K562 (cell line): Measurements from ENCODE around the gene UBE2J2. TPM values are rescaled to one million over a fixed set of nuclear protein-coding genes. Genes with fewer than 3 reads are reported as not detected.

Experiments used
- CTCF ChIP-seq, 3 experiments: IDR thresholded peaks in 2 of 3; conservative IDR thresholded peaks in 1 of 3; 2 replicates each; pipeline ENCODE4 v1.5.1; 2011 to 2012; ENCODE audit warnings: low read length in 3 of 3, mild to moderate bottlenecking in 3 of 3, control low read depth in 2 of 3, improper control_type of control experiment in 1 of 3, inconsistent platforms in 1 of 3, low read depth in 1 of 3, mixed read lengths in 1 of 3, moderate library complexity in 1 of 3; ENCODE audit not compliant: insufficient read depth in 2 of 3
- CUX1 ChIP-seq: fragments of 200-800 bp; sonication (Bioruptor generic); IDR thresholded peaks from 2 replicates; pipeline ENCODE4 v1.6.1; 2016; ENCODE audit warnings: missing genetic modification characterization, missing compliant biosample characterization
- CXXC5 ChIP-seq: fragments of 250-450 bp; sonication (Bioruptor Pico); IDR thresholded peaks from 2 replicates; pipeline ENCODE4 v1.8.0; 2022; ENCODE audit warnings: inconsistent platforms, mild to moderate bottlenecking, moderate library complexity
- ETV1 ChIP-seq: fragments of 450-650 bp; conservative IDR thresholded peaks from 2 replicates; pipeline ENCODE4 v1.6.1; 2016; ENCODE audit warnings: missing genetic modification characterization, control low read depth, low read depth, missing compliant biosample characterization
- FOXP4 ChIP-seq: sonication (generic); formaldehyde crosslinking; IDR thresholded peaks from 2 replicates; pipeline ENCODE4 v1.8.0; 2022; ENCODE audit warnings: mild to moderate bottlenecking, missing genetic modification reagents, borderline replicate concordance
- HNRNPLL ChIP-seq: fragments of 200-400 bp; formaldehyde crosslinking; IDR thresholded peaks from 2 replicates; pipeline ENCODE4 v1.6.1; 2017; ENCODE audit warnings: low read length, low read depth, mild to moderate bottlenecking; ENCODE audit not compliant: poor library complexity, severe bottlenecking
- KDM4B ChIP-seq, 2 experiments: fragments of 450-650 bp in 1 of 2; sonication (generic) in 1 of 2; IDR thresholded peaks; 2 replicates each; pipeline ENCODE4 v1.6.1; 2016 to 2017; ENCODE audit warnings: borderline replicate concordance in 2 of 2, antibody characterized with exemption in 1 of 2, low read depth in 1 of 2, mild to moderate bottlenecking in 1 of 2
- KLF1 ChIP-seq: fragments of 450-650 bp; IDR thresholded peaks from 2 replicates; pipeline ENCODE4 v1.6.1; 2016; ENCODE audit warnings: missing genetic modification characterization, missing compliant biosample characterization
- MAFK ChIP-seq: IDR thresholded peaks from 2 replicates; pipeline ENCODE4 v1.6.1; 2011; ENCODE audit warnings: low read length, improper control_type of control experiment
- MECOM ChIP-seq: fragments of 250-450 bp; sonication (Bioruptor Pico); IDR thresholded peaks from 2 replicates; pipeline ENCODE4 v1.8.0; 2022; ENCODE audit warnings: inconsistent platforms
- POLR2H ChIP-seq: IDR thresholded peaks from 2 replicates; pipeline ENCODE4 v1.6.1; 2016; ENCODE audit warnings: missing genetic modification characterization, low read depth, mild to moderate bottlenecking, control low read depth, missing compliant biosample characterization, moderate library complexity
- STAT5A ChIP-seq: IDR thresholded peaks from 2 replicates; pipeline ENCODE4 v1.6.1; 2012; ENCODE audit warnings: low read length, inconsistent platforms, borderline replicate concordance
- STAT5B ChIP-seq: fragments of 250-450 bp; sonication (Bioruptor Pico); IDR thresholded peaks from 2 replicates; pipeline ENCODE4 v1.8.0; 2021; ENCODE audit warnings: mild to moderate bottlenecking, inconsistent platforms
- ZBTB33 ChIP-seq: sonication (generic); formaldehyde crosslinking; IDR thresholded peaks from 2 replicates; pipeline ENCODE4 v1.8.1; 2023; ENCODE audit warnings: mild to moderate bottlenecking, missing genetic modification reagents
- ZC3H8 ChIP-seq: fragments of 450-650 bp; IDR thresholded peaks from 2 replicates; pipeline ENCODE4 v1.6.1; 2017
- ZNF699 ChIP-seq: fragments of 250-450 bp; sonication (Bioruptor Pico); IDR thresholded peaks from 2 replicates; pipeline ENCODE4 v1.8.0; 2021; ENCODE audit warnings: mild to moderate bottlenecking, moderate library complexity; ENCODE audit not compliant: insufficient replicate concordance
- polyA plus RNA-seq, 8 experiments: library from polyadenylated mRNA; depleted of rRNA in 4 of 8; stranded (reverse) in 5 of 8; unstranded in 3 of 8; fragments of >200 nt; fragmentation: Nextera tagmentation in 2 of 8; fragmentation: Illumina TruSeq in 1 of 8; extraction: Ambion mirVana in 2 of 8; extraction: Trizol in 1 of 8; gene quantifications; 2 replicates each; pipeline versions ENCODE4 v1.2.1 to v1.2.3, GENCODE V29; 2011 to 2014; ENCODE audit warnings: inconsistent platforms in 1 of 8, missing spikeins in 1 of 8
- total RNA-seq, 7 experiments: library from RNA; depleted of rRNA in 6 of 7; stranded (reverse); fragments of >200 nt in 6 of 7; fragmentation: Illumina TruSeq in 2 of 7; extraction: Trizol in 2 of 7; gene quantifications; 2 replicates each; pipeline versions ENCODE4 v1.2.1 to v1.2.3, GENCODE V29; 2011 to 2021; ENCODE audit warnings: low replicate concordance in 1 of 7

The UBE2J2 gene
- total and polyA plus RNA-seq, 9 of the 15 experiments (the other 6 are each of a cell fraction or from before 2014, with no cell fraction given), result 0.93 to 112 (median 75.5) TPM

- TF ChIP-seq POLR2H (tag), result no peak
- TF ChIP-seq CTCF (IDR thresholded peaks at IDR 0.05 in 2 of 3, conservative IDR thresholded peaks at IDR 0.05 in 1 of 3; ENCODE audit: insufficient read depth in 2 of 3, low read depth in 1 of 3, low read length in 3 of 3), result peak; percentile 49 to 72 (median 65)
- TF ChIP-seq ZBTB33 (CRISPR knock-in tag), result peak; percentile 43; the same call in 1 of the 2 replicates
- no peak for TF ChIP-seq CUX1 (CRISPR knock-in tag)
- TF ChIP-seq KDM4B (IDR thresholded peaks at IDR 0.05; ENCODE audit: borderline replicate concordance in 2 of 2, low read depth in 1 of 2), result peak in 1 of 2 experiments; percentile 39; a peak in 1 of 4 replicates
- TF ChIP-seq ETV1, result no peak
- TF ChIP-seq HNRNPLL, result no peak
- TF ChIP-seq MAFK, result no peak
- TF ChIP-seq ZNF699 (CRISPR knock-in tag), result no peak
- TF ChIP-seq FOXP4, result 0 out of 2 replicates have a peak, but pooled peaks have one; percentile 4
- TF ChIP-seq MECOM, result no peak
- TF ChIP-seq STAT5B, result no peak
- TF ChIP-seq ZC3H8, result no peak
- TF ChIP-seq KLF1 (tag), result no peak
- TF ChIP-seq STAT5A, result no peak
- no peak for TF ChIP-seq CXXC5 (CRISPR knock-in tag)
These were observed 26.2 kb upstream of the UBE2J2 start (continued) for GRCh38 chr1:1299686-1300351.
